ENCODE data around the gene TMEM163.

The TMEM163 gene

GRCh38 chr2:134417968-134418582, 300.7 kb downstream of the TMEM163 start:
- TF ChIP-seq JUND (IDR thresholded peaks at IDR 0.05; ENCODE audit: low read depth), result no peak
- in situ Hi-C loops (cut with HindIII; ENCODE audit: low pct_unique_long_range_greater_than_20kb, low sequenced_read_pairs), result no loop called here

GRCh38 chr2:134416637-134417036, 302.2 kb downstream of the TMEM163 start:
- DNase-seq (ENCODE audit: low read depth in 1 of 2, low spot score in 1 of 2), result no peak
- TF ChIP-seq JUND (IDR thresholded peaks at IDR 0.05; ENCODE audit: low read depth), result no peak
- in situ Hi-C loops (cut with HindIII; ENCODE audit: low pct_unique_long_range_greater_than_20kb, low sequenced_read_pairs), result no loop called here

More at GRCh38 chr2:134417968-134418582, 300.7 kb downstream of the TMEM163 start:
- DNase-seq (ENCODE audit: low read depth in 1 of 2, low spot score in 1 of 2), result no peak

GRCh38 chr2:134416018-134416417, 302.8 kb downstream of the TMEM163 start:
- no peak for TF ChIP-seq JUND (IDR thresholded peaks at IDR 0.05; ENCODE audit: low read depth)
- no peak for DNase-seq (ENCODE audit: low read depth in 1 of 2, low spot score in 1 of 2)
- in situ Hi-C loops (cut with HindIII; ENCODE audit: low pct_unique_long_range_greater_than_20kb, low sequenced_read_pairs), result no loop called here

- no peak for TF ChIP-seq JUND (IDR thresholded peaks at IDR 0.05; ENCODE audit: low read depth)
- DNase-seq (ENCODE audit: low read depth in 1 of 2, low spot score in 1 of 2), result no peak
- in situ Hi-C loops (cut with HindIII; ENCODE audit: low pct_unique_long_range_greater_than_20kb, low sequenced_read_pairs), result no loop called here
These were observed 304.9 kb downstream of the TMEM163 start for GRCh38 chr2:134413912-134414311.

GRCh38 chr2:134413430-134413829, 305.4 kb downstream of the TMEM163 start:
- TF ChIP-seq JUND (IDR thresholded peaks at IDR 0.05; ENCODE audit: low read depth), result no peak
- in situ Hi-C loops (cut with HindIII; ENCODE audit: low pct_unique_long_range_greater_than_20kb, low sequenced_read_pairs), result no loop called here
- DNase-seq (ENCODE audit: low read depth in 1 of 2, low spot score in 1 of 2), result no peak

- in situ Hi-C loops (cut with HindIII; ENCODE audit: low pct_unique_long_range_greater_than_20kb, low sequenced_read_pairs), result no loop called here
- no peak for DNase-seq (ENCODE audit: low read depth in 1 of 2, low spot score in 1 of 2)
- TF ChIP-seq JUND (IDR thresholded peaks at IDR 0.05; ENCODE audit: low read depth), result no peak
These were observed 306.2 kb downstream of the TMEM163 start for GRCh38 chr2:134412639-134412999.

GRCh38 chr2:134411828-134412638, 306.8 kb downstream of the TMEM163 start:
- TF ChIP-seq JUND (IDR thresholded peaks at IDR 0.05; ENCODE audit: low read depth), result no peak
- peak; percentile 45 to 72 for DNase-seq (ENCODE audit: low read depth in 1 of 2, low spot score in 1 of 2)
- in situ Hi-C loops (cut with HindIII; ENCODE audit: low pct_unique_long_range_greater_than_20kb, low sequenced_read_pairs), result no loop called here

GRCh38 chr2:134411279-134411827, 307.4 kb downstream of the TMEM163 start:
- in situ Hi-C loops (cut with HindIII; ENCODE audit: low pct_unique_long_range_greater_than_20kb, low sequenced_read_pairs), result no loop called here
- DNase-seq (ENCODE audit: low read depth in 1 of 2, low spot score in 1 of 2), result no peak
- TF ChIP-seq JUND (IDR thresholded peaks at IDR 0.05; ENCODE audit: low read depth), result no peak

GRCh38 chr2:134410831-134411231, 308.0 kb downstream of the TMEM163 start:
- TF ChIP-seq JUND (IDR thresholded peaks at IDR 0.05; ENCODE audit: low read depth), result no peak
- in situ Hi-C loops (cut with HindIII; ENCODE audit: low pct_unique_long_range_greater_than_20kb, low sequenced_read_pairs), result no loop called here
- no peak for DNase-seq (ENCODE audit: low read depth in 1 of 2, low spot score in 1 of 2)

- in situ Hi-C loops (cut with HindIII; ENCODE audit: low pct_unique_long_range_greater_than_20kb, low sequenced_read_pairs), result no loop called here
- DNase-seq (ENCODE audit: low read depth in 1 of 2, low spot score in 1 of 2), result no peak
- TF ChIP-seq JUND (IDR thresholded peaks at IDR 0.05; ENCODE audit: low read depth), result no peak
These were observed 308.8 kb downstream of the TMEM163 start for GRCh38 chr2:134410006-134410405.

- no peak for DNase-seq (ENCODE audit: low read depth in 1 of 2, low spot score in 1 of 2)
- in situ Hi-C loops (cut with HindIII; ENCODE audit: low pct_unique_long_range_greater_than_20kb, low sequenced_read_pairs), result no loop called here
- TF ChIP-seq JUND (IDR thresholded peaks at IDR 0.05; ENCODE audit: low read depth), result no peak
These were observed 310.0 kb downstream of the TMEM163 start for GRCh38 chr2:134408791-134409190.

- in situ Hi-C loops (cut with HindIII; ENCODE audit: low pct_unique_long_range_greater_than_20kb, low sequenced_read_pairs), result no loop called here
- no peak for DNase-seq (ENCODE audit: low read depth in 1 of 2, low spot score in 1 of 2)
These were observed 310.4 kb downstream of the TMEM163 start for GRCh38 chr2:134408386-134408785.

More at GRCh38 chr2:134408386-134408785, 310.4 kb downstream of the TMEM163 start:
- no peak for TF ChIP-seq JUND (IDR thresholded peaks at IDR 0.05; ENCODE audit: low read depth)

All from T47D (cell line).